Type B pancreatic cell (in vitro differentiated cells): ENCODE measurements around the gene SLC35F3. TPM values are rescaled to one million over a fixed set of nuclear protein-coding genes. Genes with fewer than 3 reads are reported as not detected.

Source experiments
- DNase-seq: peaks from one replicate; pipeline ENCODE4 v3.0.0; 2021; ENCODE audit warnings: mixed read lengths; ENCODE audit not compliant: unreplicated experiment; ENCODE audit errors: extremely low spot score
- H3K27ac Mint-ChIP-seq: 2 replicates; pipeline ENCODE4 v1.8.0; 2021; ENCODE audit warnings: mild to moderate bottlenecking, mixed read lengths
- H3K27me3 Mint-ChIP-seq: 2 replicates; pipeline ENCODE4 v1.8.0; 2021; ENCODE audit warnings: mixed read lengths
- H3K36me3 Mint-ChIP-seq: 2 replicates; pipeline ENCODE4 v1.8.0; 2021; ENCODE audit warnings: mixed read lengths
- H3K4me1 Mint-ChIP-seq: one replicate; pipeline ENCODE4 v1.8.0; 2021; ENCODE audit warnings: mixed read lengths; ENCODE audit not compliant: unreplicated experiment
- H3K4me3 Mint-ChIP-seq: 2 replicates; pipeline ENCODE4 v1.8.0; 2021; ENCODE audit warnings: mild to moderate bottlenecking, mixed read lengths
- H3K9me3 Mint-ChIP-seq: 2 replicates; pipeline ENCODE4 v1.8.0; 2021; ENCODE audit warnings: mixed read lengths
- CTCF ChIP-seq: fragments of 200-600 bp; sonication (generic); conservative IDR thresholded peaks from 2 replicates; pipeline ENCODE4 v1.5.0; 2021; ENCODE audit warnings: antibody characterized with exemption, mild to moderate bottlenecking
- total RNA-seq: library from RNA; stranded (reverse); gene quantifications from 2 replicates; pipeline ENCODE4 v1.2.1, GENCODE V29; 2021; ENCODE audit warnings: low replicate concordance

SLC35F3 gene
- total RNA-seq, 1 donor from 2014 or later: 2.1 TPM

- H3K27ac Mint-ChIP-seq: no peak overlapping the region
- no peak overlapping the region for H3K4me3 Mint-ChIP-seq
- TF ChIP-seq CTCF: no peak
- no peaks in the 10 kb centered on the region for H3K36me3 Mint-ChIP-seq
- peaks cover 6% of the 10 kb centered on the region for H3K27me3 Mint-ChIP-seq
- H3K4me1 Mint-ChIP-seq: no peaks in the 10 kb centered on the region
- DNase-seq: no peak
- peaks cover 8% of the 10 kb centered on the region for H3K9me3 Mint-ChIP-seq
Observed at GRCh38 chr1:233865902-233866301, 38.6 kb upstream of the SLC35F3 start.

GRCh38 chr1:233867028-233867427 is 37.4 kb upstream of the SLC35F3 start:
- peaks cover 8% of the 10 kb centered on the region for H3K9me3 Mint-ChIP-seq
- H3K27ac Mint-ChIP-seq: no peak overlapping the region
- H3K4me1 Mint-ChIP-seq: no peaks in the 10 kb centered on the region
- H3K27me3 Mint-ChIP-seq: peaks cover 6% of the 10 kb centered on the region
- no peaks in the 10 kb centered on the region for H3K36me3 Mint-ChIP-seq
- TF ChIP-seq CTCF: no peak
- DNase-seq: no peak
- H3K4me3 Mint-ChIP-seq: no peak overlapping the region

- no peak for TF ChIP-seq CTCF
- Mint-ChIP-seq H3K9me3 (peaks cover 8% of the 10 kb centered on the region), H3K36me3 (no peaks in the 10 kb centered on the region), H3K27ac (no peak overlapping the region), H3K4me1 (no peaks in the 10 kb centered on the region), H3K27me3 (peaks cover 10% of the 10 kb centered on the region), H3K4me3 (no peak overlapping the region)
- no peak for DNase-seq
Observed at GRCh38 chr1:233868461-233868860, 36.0 kb upstream of the SLC35F3 start.

GRCh38 chr1:233869680-233870079 is 34.8 kb upstream of the SLC35F3 start:
- DNase-seq: no peak
- Mint-ChIP-seq H3K27me3 (peaks cover 10% of the 10 kb centered on the region), H3K27ac (no peak overlapping the region), H3K4me1 (no peaks in the 10 kb centered on the region), H3K9me3 (peaks cover 8% of the 10 kb centered on the region), H3K36me3 (no peaks in the 10 kb centered on the region), H3K4me3 (no peak overlapping the region)
- no peak for TF ChIP-seq CTCF

GRCh38 chr1:233873666-233874065 is 30.8 kb upstream of the SLC35F3 start:
- H3K9me3 Mint-ChIP-seq: peaks cover 4% of the 10 kb centered on the region
- no peaks in the 10 kb centered on the region for H3K36me3 Mint-ChIP-seq
- H3K27ac Mint-ChIP-seq: no peak overlapping the region
- H3K27me3 Mint-ChIP-seq: peaks cover 10% of the 10 kb centered on the region
- no peaks in the 10 kb centered on the region for H3K4me1 Mint-ChIP-seq
- H3K4me3 Mint-ChIP-seq: no peak overlapping the region
- no peak for TF ChIP-seq CTCF
- no peak for DNase-seq

GRCh38 chr1:233879841-233880240 is 24.6 kb upstream of the SLC35F3 start:
- H3K4me3 Mint-ChIP-seq: no peak overlapping the region
- TF ChIP-seq CTCF: no peak
- H3K27ac Mint-ChIP-seq: no peak overlapping the region
- DNase-seq: no peak
- H3K27me3 Mint-ChIP-seq: peaks cover 5% of the 10 kb centered on the region
- no peaks in the 10 kb centered on the region for H3K36me3 Mint-ChIP-seq
- H3K4me1 Mint-ChIP-seq: no peaks in the 10 kb centered on the region
- H3K9me3 Mint-ChIP-seq: peaks cover 2% of the 10 kb centered on the region
